Keratinocyte (primary cell): ENCODE measurements around the gene SNX20. TPM values are rescaled to one million over a fixed set of nuclear protein-coding genes. Genes with fewer than 3 reads are reported as not detected.

Experiments
- DNase-seq: peaks from one replicate; pipeline ENCODE4 v3.0.0-alpha.2; 2011; ENCODE audit warnings: low read depth, missing footprints, low spot score
- FAIRE-seq: peaks from 2 replicates; lab custom pipeline; 2011; peaks lifted over from hg19 to GRCh38; lab: Jason Lieb, UNC
- H2AFZ ChIP-seq: 2 replicates; pipeline ENCODE4 v1.6.0; 2012; ENCODE audit warnings: low read length, control low read depth, inconsistent platforms; ENCODE audit not compliant: control insufficient read depth
- H3K27ac ChIP-seq: 2 replicates; pipeline ENCODE4 v1.5.1; 2011; ENCODE audit warnings: low read length; ENCODE audit not compliant: control insufficient read depth, insufficient read depth
- H3K27me3 ChIP-seq: 3 replicates; pipeline ENCODE4 v1.6.0; 2011; ENCODE audit warnings: low read length; ENCODE audit not compliant: control insufficient read depth, insufficient read depth; ENCODE audit errors: extremely low read depth
- H3K36me3 ChIP-seq, 2 experiments: 2 replicates in 1 of 2; 3 replicates in 1 of 2; pipeline ENCODE4 v1.5.1; 2011; ENCODE audit warnings: low read length in 2 of 2, mild to moderate bottlenecking in 1 of 2; ENCODE audit not compliant: control insufficient read depth in 2 of 2, insufficient read depth in 2 of 2; ENCODE audit errors: extremely low read depth in 1 of 2
- H3K4me1 ChIP-seq: 3 replicates; pipeline ENCODE4 v1.5.1; 2011; ENCODE audit warnings: low read length; ENCODE audit not compliant: control insufficient read depth, insufficient read depth; ENCODE audit errors: extremely low read depth
- H3K4me2 ChIP-seq: 3 replicates; pipeline ENCODE4 v1.6.0; 2011; ENCODE audit warnings: low read depth, low read length; ENCODE audit not compliant: control insufficient read depth, insufficient read depth; ENCODE audit errors: extremely low read depth
- H3K4me3 ChIP-seq, 3 experiments: fragments of 200-600 bp in 1 of 3; sonication (generic) in 1 of 3; 2 replicates in 2 of 3; 3 replicates in 1 of 3; pipeline ENCODE4 v1.5.1; 2011 to 2016; ENCODE audit warnings: low read length in 3 of 3, mild to moderate bottlenecking in 3 of 3, control low read depth in 2 of 3, inconsistent platforms in 1 of 3, low read depth in 1 of 3, mixed read lengths in 1 of 3, mixed run types in 1 of 3, moderate library complexity in 1 of 3; ENCODE audit not compliant: control insufficient read depth in 2 of 3, insufficient read depth in 2 of 3; ENCODE audit errors: extremely low read depth in 1 of 3
- H3K79me2 ChIP-seq: 2 replicates; pipeline ENCODE4 v1.6.0; 2012; ENCODE audit warnings: low read length; ENCODE audit not compliant: control insufficient read depth, insufficient read depth
- H3K9ac ChIP-seq: 3 replicates; pipeline ENCODE4 v1.6.0; 2011; ENCODE audit warnings: low read length; ENCODE audit not compliant: control insufficient read depth, insufficient read depth; ENCODE audit errors: extremely low read depth
- H3K9me1 ChIP-seq: 3 replicates; pipeline ENCODE4 v1.6.0; 2011; ENCODE audit warnings: low read length; ENCODE audit not compliant: control insufficient read depth, insufficient read depth; ENCODE audit errors: extremely low read depth
- H3K9me3 ChIP-seq: 2 replicates; pipeline ENCODE4 v1.5.1; 2012; ENCODE audit warnings: low read depth, low read length; ENCODE audit not compliant: control insufficient read depth
- H4K20me1 ChIP-seq: 3 replicates; pipeline ENCODE4 v1.6.0; 2011; ENCODE audit warnings: low read length; ENCODE audit not compliant: control insufficient read depth, insufficient read depth; ENCODE audit errors: extremely low read depth
- EZH2 ChIP-seq: IDR thresholded peaks from one replicate; pipeline ENCODE4 v1.6.1; 2012; ENCODE audit warnings: inconsistent platforms, mild to moderate bottlenecking, low read length, moderate library complexity
- dilution Hi-C: fragments of 300-500 bp; cut with MboI; formaldehyde crosslinking; loops from one replicate; pipeline ENCODE4 v1.7.0; 2020; ENCODE audit warnings: low sequenced_read_pairs; ENCODE audit not compliant: extremely low pct_ligation_motif_present
- polyA plus RNA-seq, 5 experiments: library from polyadenylated mRNA; depleted of rRNA in 3 of 5; stranded (reverse) in 3 of 5; stranded (forward) in 1 of 5; unstranded in 1 of 5; fragments of >200 nt; gene quantifications; 1 replicate in 1 of 5; 2 replicates in 3 of 5; 3 replicates in 1 of 5; pipeline versions ENCODE4 v1.2.1 to v1.2.3, GENCODE V29; 2011 to 2012; ENCODE audit warnings: missing spikeins in 2 of 5, low read depth in 1 of 5, low replicate concordance in 1 of 5
- TF ChIP-seq, protein P1 (sequence below), 3 experiments: IDR thresholded peaks in 1 of 3; conservative IDR thresholded peaks in 1 of 3; optimal IDR thresholded peaks in 1 of 3; 2 replicates in 2 of 3; 3 replicates in 1 of 3; pipeline versions ENCODE3 to v1.5.1; 2011; ENCODE audit warnings: low read length in 3 of 3, mild to moderate bottlenecking in 3 of 3, moderate library complexity in 2 of 3, control low read depth in 1 of 3, inconsistent platforms in 1 of 3; ENCODE audit not compliant: insufficient read depth in 2 of 3; ENCODE audit errors: extremely low read depth in 1 of 3

The SNX20 gene
- polyA plus RNA-seq, 1 donor (not counting 4 experiments of a cell fraction or from before 2014, with no cell fraction given) = not detected

- Histone ChIP-seq H3K9ac (no peak overlapping the region), H3K9me3 (no peaks in the 10 kb centered on the region), H3K79me2 (no peaks in the 10 kb centered on the region), H3K27me3 (no peaks in the 10 kb centered on the region), H2AFZ (no peak overlapping the region), H3K27ac (no peak overlapping the region), H3K36me3 (no peaks in the 10 kb centered on the region), H3K4me2 (no peak overlapping the region), H3K9me1 (no peaks in the 10 kb centered on the region), H4K20me1 (no peaks in the 10 kb centered on the region), H3K4me1 (peaks cover 16% of the 10 kb centered on the region), H3K4me3 (no peak overlapping the region)
- no peak for TF ChIP-seq EZH2
- TF ChIP-seq, protein P1, sequence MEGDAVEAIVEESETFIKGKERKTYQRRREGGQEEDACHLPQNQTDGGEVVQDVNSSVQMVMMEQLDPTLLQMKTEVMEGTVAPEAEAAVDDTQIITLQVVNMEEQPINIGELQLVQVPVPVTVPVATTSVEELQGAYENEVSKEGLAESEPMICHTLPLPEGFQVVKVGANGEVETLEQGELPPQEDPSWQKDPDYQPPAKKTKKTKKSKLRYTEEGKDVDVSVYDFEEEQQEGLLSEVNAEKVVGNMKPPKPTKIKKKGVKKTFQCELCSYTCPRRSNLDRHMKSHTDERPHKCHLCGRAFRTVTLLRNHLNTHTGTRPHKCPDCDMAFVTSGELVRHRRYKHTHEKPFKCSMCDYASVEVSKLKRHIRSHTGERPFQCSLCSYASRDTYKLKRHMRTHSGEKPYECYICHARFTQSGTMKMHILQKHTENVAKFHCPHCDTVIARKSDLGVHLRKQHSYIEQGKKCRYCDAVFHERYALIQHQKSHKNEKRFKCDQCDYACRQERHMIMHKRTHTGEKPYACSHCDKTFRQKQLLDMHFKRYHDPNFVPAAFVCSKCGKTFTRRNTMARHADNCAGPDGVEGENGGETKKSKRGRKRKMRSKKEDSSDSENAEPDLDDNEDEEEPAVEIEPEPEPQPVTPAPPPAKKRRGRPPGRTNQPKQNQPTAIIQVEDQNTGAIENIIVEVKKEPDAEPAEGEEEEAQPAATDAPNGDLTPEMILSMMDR (optimal IDR thresholded peaks at IDR 0.05 in 1 of 3, IDR thresholded peaks at IDR 0.05 in 1 of 3, conservative IDR thresholded peaks at IDR 0.05 in 1 of 3; ENCODE audit: extremely low read depth in 1 of 3, insufficient read depth in 2 of 3, low read length in 3 of 3) = no peak
- FAIRE-seq (no peak), DNase-seq (no peak)
- dilution Hi-C loops = no loop called here
These were observed 36.4 kb upstream of the SNX20 start for GRCh38 chr16:50717494-50717893.

DNA sequence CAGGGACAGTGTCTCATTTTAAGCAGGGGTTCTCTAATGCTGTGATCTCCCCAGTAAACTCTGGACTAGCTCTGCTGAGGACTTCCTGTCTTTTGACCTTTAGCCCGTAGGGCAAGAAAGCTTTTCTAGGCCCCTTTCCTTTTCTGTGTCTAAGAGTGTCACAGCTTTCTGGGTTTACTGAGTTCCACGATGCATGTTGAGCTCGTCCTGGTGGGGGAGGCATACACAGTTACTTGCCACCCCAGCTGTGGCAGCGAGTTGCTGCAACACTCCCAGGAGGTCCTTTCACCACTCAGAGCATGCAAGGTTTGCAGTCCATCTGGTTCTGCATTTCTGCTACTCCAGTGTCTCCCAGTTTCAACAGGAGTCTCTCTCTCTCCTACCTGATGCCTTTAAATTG lies 36.0 kb upstream of the SNX20 start:
- Histone ChIP-seq H3K9me3 (no peaks in the 10 kb centered on the region), H3K27ac (no peak overlapping the region), H3K4me2 (no peak overlapping the region), H4K20me1 (no peaks in the 10 kb centered on the region), H3K79me2 (no peaks in the 10 kb centered on the region), H3K27me3 (no peaks in the 10 kb centered on the region), H3K36me3 (no peaks in the 10 kb centered on the region), H3K9me1 (no peaks in the 10 kb centered on the region), H3K4me3 (no peak overlapping the region), H3K4me1 (peaks cover 16% of the 10 kb centered on the region), H3K9ac (no peak overlapping the region), H2AFZ (no peak overlapping the region)
- DNase-seq = no peak
- TF ChIP-seq, protein P1 (optimal IDR thresholded peaks at IDR 0.05 in 1 of 3, IDR thresholded peaks at IDR 0.05 in 1 of 3, conservative IDR thresholded peaks at IDR 0.05 in 1 of 3; ENCODE audit: extremely low read depth in 1 of 3, insufficient read depth in 2 of 3, low read length in 3 of 3) = no peak
- no peak for TF ChIP-seq EZH2
- dilution Hi-C loops = no loop called here
- FAIRE-seq = no peak
